GM23338 (cell line): ENCODE measurements around the gene IFI27. TPM values are rescaled to one million over a fixed set of nuclear protein-coding genes. Genes with fewer than 3 reads are reported as not detected.

Experiments used
- polyA plus RNA-seq: library from polyadenylated mRNA; unstranded; fragments of >200 nt; fragmentation: Nextera tagmentation; extraction: Ambion mirVana; gene quantifications from 2 replicates; pipeline ENCODE4 v1.2.1, GENCODE V29; 2016
- total RNA-seq: library from RNA; depleted of rRNA; stranded (reverse); fragments of >200 nt; shearing (Covaris generic); gene quantifications from 2 replicates; pipeline ENCODE4 v1.2.3, GENCODE V29; 2014; rRNA removed

Gene IFI27
- total and polyA plus RNA-seq, 2 experiments from 2014 or later, result 0.49 to 1.2 TPM

Other genes with a start within 250 kb of the IFI27 start
- gene FAM181A, start 183.4 kb upstream of the IFI27 start, total RNA-seq, result not detected in 2 replicates
- gene FAM181A, start 183.4 kb upstream of the IFI27 start, polyA plus RNA-seq, result not detected in 2 replicates
- gene ASB2, start 134.2 kb upstream of the IFI27 start, total RNA-seq, result 1.2 and 2.3 TPM in 2 replicates
- 1.5 and 1.7 TPM in 2 replicates for gene ASB2, start 134.2 kb upstream of the IFI27 start, polyA plus RNA-seq
- not detected in 2 replicates for gene CCDC197, start 113.4 kb upstream of the IFI27 start, total RNA-seq
- gene CCDC197, start 113.4 kb upstream of the IFI27 start, polyA plus RNA-seq, result not detected in 2 replicates
- gene OTUB2, start 84.4 kb upstream of the IFI27 start, total RNA-seq, result 4.1 and 4.4 TPM in 2 replicates
- 1.9 and 2.1 TPM in 2 replicates for gene OTUB2, start 84.4 kb upstream of the IFI27 start, polyA plus RNA-seq
- gene DDX24, start 29.5 kb upstream of the IFI27 start, total RNA-seq, result 137 and 150 TPM in 2 replicates
- 263 and 265 TPM in 2 replicates for gene DDX24, start 29.5 kb upstream of the IFI27 start, polyA plus RNA-seq
- gene IFI27L1, start 29.4 kb upstream of the IFI27 start, total RNA-seq, result 3.9 and 9.7 TPM in 2 replicates
- 28.6 and 30.8 TPM in 2 replicates for gene IFI27L1, start 29.4 kb upstream of the IFI27 start, polyA plus RNA-seq
- gene IFI27L2, start 18.9 kb downstream of the IFI27 start, total RNA-seq, result 16.8 and 23.4 TPM in 2 replicates
- gene IFI27L2, start 18.9 kb downstream of the IFI27 start, polyA plus RNA-seq, result 38.5 and 49.9 TPM in 2 replicates
- gene PPP4R4, start 63.6 kb downstream of the IFI27 start, total RNA-seq, result 11.1 and 20.9 TPM in 2 replicates
- 2.5 and 3.0 TPM in 2 replicates for gene PPP4R4, start 63.6 kb downstream of the IFI27 start, polyA plus RNA-seq
- gene SERPINA10, start 182.5 kb downstream of the IFI27 start, total RNA-seq, result not detected in 2 replicates
- gene SERPINA10, start 182.5 kb downstream of the IFI27 start, polyA plus RNA-seq, result 0.11 and 0.16 TPM in 2 replicates
- gene SERPINA6, start 212.6 kb downstream of the IFI27 start, total RNA-seq, result not detected in 2 replicates
- gene SERPINA6, start 212.6 kb downstream of the IFI27 start, polyA plus RNA-seq, result not detected in 2 replicates